Large intestine (tissue), 3 donors: ENCODE measurements around the gene RBM47. TPM values are rescaled to one million over a fixed set of nuclear protein-coding genes. Genes with fewer than 3 reads are reported as not detected.
A peak's percentile ranks its signal among the peaks of the same experiment; 100 is the strongest.
"Not testable (repeated sequence)": the region's sequence is repeated elsewhere in the genome, so short reads cannot be mapped to it uniquely, and the experiment has no call there.

ENCODE experiments used
- DNase-seq, 2 donors: peaks; one replicate each; pipeline versions ENCODE4 v3.0.0 to v3.0.0-alpha.2; 2013
- H3K27ac ChIP-seq: one replicate; pipeline ENCODE4 v1.5.1; 2013; ENCODE audit warnings: low read length
- H3K27me3 ChIP-seq: 2 replicates; pipeline ENCODE4 v1.6.1; 2013; ENCODE audit warnings: low read length; ENCODE audit not compliant: control insufficient read depth, insufficient read depth
- H3K36me3 ChIP-seq: 2 replicates; pipeline ENCODE4 v1.6.1; 2013; ENCODE audit warnings: low read length; ENCODE audit not compliant: control insufficient read depth, insufficient read depth
- H3K4me1 ChIP-seq: one replicate; pipeline ENCODE4 v1.6.1; 2013; ENCODE audit warnings: low read length; ENCODE audit not compliant: control insufficient read depth, insufficient read depth
- H3K4me3 ChIP-seq: one replicate; pipeline ENCODE4 v1.5.1; 2013; ENCODE audit warnings: low read length
- H3K9me3 ChIP-seq: one replicate; pipeline ENCODE4 v1.6.1; 2013; ENCODE audit warnings: mild to moderate bottlenecking, low read depth, low read length, moderate library complexity; ENCODE audit not compliant: control insufficient read depth
- WGBS: methylation state at CpG from one replicate; pipeline ENCODE4 v1.1.5; 2013; ENCODE audit warnings: low lambda C conversion rate; ENCODE audit not compliant: insufficient coverage; 5-methylcytosine and 5-hydroxymethylcytosine counted together
- polyA plus RNA-seq: library from polyadenylated mRNA; unstranded; fragments of 120-200 nt; gene quantifications from one replicate; pipeline ENCODE4 v1.2.1, GENCODE V29; 2013

RBM47 gene
- polyA plus RNA-seq, 1 donor = 98.4 TPM

- no peaks in the 10 kb centered on the region for H3K27me3 ChIP-seq
- peak; percentile 76 to 89 for DNase-seq
- peak overlapping the region; percentile 87 for H3K27ac ChIP-seq
- H3K4me3 ChIP-seq = no peak overlapping the region
- no CpG with 5 or more reads among the region's 5 CpGs for WGBS
- peaks cover 3% of the 10 kb centered on the region for H3K9me3 ChIP-seq
- H3K4me1 ChIP-seq = peaks cover 39% of the 10 kb centered on the region
- H3K36me3 ChIP-seq = no peaks in the 10 kb centered on the region
These were observed 226.6 kb downstream of the RBM47 start for GRCh38 chr4:40403081-40403480.

GRCh38 chr4:40402556-40402955, 227.1 kb downstream of the RBM47 start:
- H3K27ac ChIP-seq = peak overlapping the region; percentile 87
- no peak overlapping the region for H3K4me3 ChIP-seq
- H3K4me1 ChIP-seq = peaks cover 39% of the 10 kb centered on the region
- DNase-seq = no peak
- no CpG with 5 or more reads among the region's 1 CpG for WGBS
- H3K27me3 ChIP-seq = no peaks in the 10 kb centered on the region
- peaks cover 3% of the 10 kb centered on the region for H3K9me3 ChIP-seq
- H3K36me3 ChIP-seq = no peaks in the 10 kb centered on the region

GRCh38 chr4:40401631-40402030, 228.0 kb downstream of the RBM47 start:
- Histone ChIP-seq H3K4me3 (no peak overlapping the region), H3K27ac (no peak overlapping the region), H3K36me3 (no peaks in the 10 kb centered on the region), H3K9me3 (no peaks in the 10 kb centered on the region), H3K4me1 (peaks cover 39% of the 10 kb centered on the region), H3K27me3 (no peaks in the 10 kb centered on the region)
- WGBS = 76% methylated on average over 3 of the region's 8 CpGs
- peak in 1 of 2 donors; percentile 19 for DNase-seq

- no peaks in the 10 kb centered on the region for H3K36me3 ChIP-seq
- H3K27me3 ChIP-seq = no peaks in the 10 kb centered on the region
- H3K4me3 ChIP-seq = no peak overlapping the region
- peaks cover 38% of the 10 kb centered on the region for H3K4me1 ChIP-seq
- H3K27ac ChIP-seq = no peak overlapping the region
- WGBS = no CpG with 5 or more reads among the region's 6 CpGs
- DNase-seq = no peak
- H3K9me3 ChIP-seq = no peaks in the 10 kb centered on the region
These were observed 228.6 kb downstream of the RBM47 start for GRCh38 chr4:40401096-40401495.

- no peak overlapping the region for H3K27ac ChIP-seq
- DNase-seq = no peak
- H3K27me3 ChIP-seq = no peaks in the 10 kb centered on the region
- peaks cover 24% of the 10 kb centered on the region for H3K4me1 ChIP-seq
- no CpG with 5 or more reads among the region's 3 CpGs for WGBS
- no peaks in the 10 kb centered on the region for H3K9me3 ChIP-seq
- no peak overlapping the region for H3K4me3 ChIP-seq
- no peaks in the 10 kb centered on the region for H3K36me3 ChIP-seq
These were observed 230.1 kb downstream of the RBM47 start for GRCh38 chr4:40399578-40399977.

GRCh38 chr4:40395908-40396793, 233.5 kb downstream of the RBM47 start:
- 100% methylated on average over 3 of the region's 7 CpGs for WGBS
- Histone ChIP-seq H3K9me3 (no peaks in the 10 kb centered on the region), H3K4me3 (no peak overlapping the region), H3K27ac (no peak overlapping the region), H3K36me3 (no peaks in the 10 kb centered on the region), H3K4me1 (no peaks in the 10 kb centered on the region), H3K27me3 (no peaks in the 10 kb centered on the region)
- peak in 1 of 2 donors; percentile 26 for DNase-seq

- WGBS = no CpG with 5 or more reads among the region's 4 CpGs
- Histone ChIP-seq H3K27ac (no peak overlapping the region), H3K36me3 (no peaks in the 10 kb centered on the region), H3K4me3 (no peak overlapping the region), H3K9me3 (no peaks in the 10 kb centered on the region), H3K27me3 (no peaks in the 10 kb centered on the region), H3K4me1 (no peaks in the 10 kb centered on the region)
- DNase-seq = no peak
These were observed 234.3 kb downstream of the RBM47 start for GRCh38 chr4:40395166-40395900.

GRCh38 chr4:40394236-40394635, 235.4 kb downstream of the RBM47 start:
- Histone ChIP-seq H3K27ac (no peak overlapping the region), H3K27me3 (no peaks in the 10 kb centered on the region), H3K36me3 (no peaks in the 10 kb centered on the region), H3K4me3 (no peak overlapping the region), H3K9me3 (no peaks in the 10 kb centered on the region), H3K4me1 (no peaks in the 10 kb centered on the region)
- WGBS = 60% methylated on average over 1 of the region's 6 CpGs
- no peak for DNase-seq

- DNase-seq, H3K27ac ChIP-seq, H3K4me3 ChIP-seq, H3K27me3 ChIP-seq, H3K36me3 ChIP-seq, H3K4me1 ChIP-seq, H3K9me3 ChIP-seq: not testable (repeated sequence)
- WGBS = no CpG with 5 or more reads among the region's 9 CpGs
These were observed 237.4 kb downstream of the RBM47 start for GRCh38 chr4:40392241-40392640.

- H3K27me3 ChIP-seq = no peaks in the 10 kb centered on the region
- H3K4me3 ChIP-seq = no peak overlapping the region
- no peaks in the 10 kb centered on the region for H3K36me3 ChIP-seq
- 100% methylated on average over 1 of the region's 4 CpGs for WGBS
- no peaks in the 10 kb centered on the region for H3K9me3 ChIP-seq
- DNase-seq = no peak
- no peak overlapping the region for H3K27ac ChIP-seq
- H3K4me1 ChIP-seq = no peaks in the 10 kb centered on the region
These were observed 239.7 kb downstream of the RBM47 start for GRCh38 chr4:40389986-40390385.
